Fibroblast of the aortic adventitia (primary cell): Measurements from ENCODE around the gene RBM28. TPM values are rescaled to one million over a fixed set of nuclear protein-coding genes. Genes with fewer than 3 reads are reported as not detected.

Experiments used
- DNase-seq: peaks from one replicate; pipeline ENCODE4 v3.0.0-alpha.2; 2010; ENCODE audit warnings: low read depth
- H3K4me3 ChIP-seq: 2 replicates; pipeline ENCODE4 v1.5.1; 2011; ENCODE audit warnings: low read depth, mild to moderate bottlenecking, control low read depth, low read length, moderate library complexity
- total RNA-seq: library from RNA; depleted of rRNA; stranded (reverse); fragments of >200 nt; gene quantifications from 2 replicates; pipeline ENCODE4 v1.2.3, GENCODE V29; 2012; ENCODE audit warnings: low replicate concordance
- TF ChIP-seq, protein P1 (sequence below): IDR thresholded peaks from 2 replicates; pipeline ENCODE4 v1.5.1; 2011; ENCODE audit warnings: mild to moderate bottlenecking, low read length, control low read depth, inconsistent platforms; ENCODE audit not compliant: insufficient read depth

The RBM28 gene, protein sequence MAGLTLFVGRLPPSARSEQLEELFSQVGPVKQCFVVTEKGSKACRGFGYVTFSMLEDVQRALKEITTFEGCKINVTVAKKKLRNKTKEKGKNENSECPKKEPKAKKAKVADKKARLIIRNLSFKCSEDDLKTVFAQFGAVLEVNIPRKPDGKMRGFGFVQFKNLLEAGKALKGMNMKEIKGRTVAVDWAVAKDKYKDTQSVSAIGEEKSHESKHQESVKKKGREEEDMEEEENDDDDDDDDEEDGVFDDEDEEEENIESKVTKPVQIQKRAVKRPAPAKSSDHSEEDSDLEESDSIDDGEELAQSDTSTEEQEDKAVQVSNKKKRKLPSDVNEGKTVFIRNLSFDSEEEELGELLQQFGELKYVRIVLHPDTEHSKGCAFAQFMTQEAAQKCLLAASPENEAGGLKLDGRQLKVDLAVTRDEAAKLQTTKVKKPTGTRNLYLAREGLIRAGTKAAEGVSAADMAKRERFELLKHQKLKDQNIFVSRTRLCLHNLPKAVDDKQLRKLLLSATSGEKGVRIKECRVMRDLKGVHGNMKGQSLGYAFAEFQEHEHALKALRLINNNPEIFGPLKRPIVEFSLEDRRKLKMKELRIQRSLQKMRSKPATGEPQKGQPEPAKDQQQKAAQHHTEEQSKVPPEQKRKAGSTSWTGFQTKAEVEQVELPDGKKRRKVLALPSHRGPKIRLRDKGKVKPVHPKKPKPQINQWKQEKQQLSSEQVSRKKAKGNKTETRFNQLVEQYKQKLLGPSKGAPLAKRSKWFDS
- 14.7 and 66.7 TPM in 2 replicates for total RNA-seq

DNA sequence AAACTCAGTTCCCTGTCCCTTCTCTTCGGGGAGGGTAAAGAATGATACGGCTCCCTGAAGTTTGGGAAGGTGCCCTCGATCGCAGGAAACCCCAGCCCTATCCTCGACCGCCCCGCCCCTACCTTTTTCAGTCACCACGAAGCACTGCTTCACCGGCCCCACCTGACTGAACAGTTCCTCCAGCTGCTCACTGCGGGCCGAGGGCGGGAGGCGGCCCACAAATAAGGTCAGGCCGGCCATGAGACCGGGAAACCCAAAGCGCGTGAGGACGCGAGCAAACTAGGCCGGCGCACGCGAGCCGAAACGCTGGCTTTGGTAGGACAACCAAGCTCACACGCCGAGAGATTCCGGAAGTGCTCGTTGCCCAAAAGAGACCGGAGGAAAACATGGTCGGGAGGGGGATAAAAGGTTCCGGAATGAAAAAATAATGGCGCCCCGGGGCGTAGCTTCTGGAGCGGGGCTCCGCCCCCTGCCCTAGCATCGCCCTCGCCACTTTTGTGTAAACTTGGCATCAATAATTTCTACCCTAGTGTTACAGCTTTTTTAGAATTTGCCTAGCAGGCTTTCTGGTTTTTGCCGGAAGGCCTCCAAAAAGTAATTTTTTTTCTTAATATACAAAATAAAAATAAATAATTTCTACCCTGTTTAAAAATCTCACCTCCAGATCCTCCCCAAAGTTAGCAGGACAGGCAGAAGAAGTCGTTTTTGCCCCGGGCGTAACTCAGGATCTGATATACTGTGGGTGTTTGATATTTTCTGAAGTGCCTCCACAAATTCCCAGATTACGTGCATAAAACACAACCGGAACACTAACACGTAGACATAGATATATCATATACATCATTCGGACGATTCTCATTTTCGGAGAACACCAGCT, at the start of gene RBM28:
TSS of gene RBM28 (minus strand) at position 355 of the 877 bp plus-strand sequence. CDS start at position 240, 115 bp downstream.
- peak within 1 kb of the TSS; percentile 78 for H3K4me3 ChIP-seq
- DNase-seq = peak; percentile 93
- TF ChIP-seq, protein P1, sequence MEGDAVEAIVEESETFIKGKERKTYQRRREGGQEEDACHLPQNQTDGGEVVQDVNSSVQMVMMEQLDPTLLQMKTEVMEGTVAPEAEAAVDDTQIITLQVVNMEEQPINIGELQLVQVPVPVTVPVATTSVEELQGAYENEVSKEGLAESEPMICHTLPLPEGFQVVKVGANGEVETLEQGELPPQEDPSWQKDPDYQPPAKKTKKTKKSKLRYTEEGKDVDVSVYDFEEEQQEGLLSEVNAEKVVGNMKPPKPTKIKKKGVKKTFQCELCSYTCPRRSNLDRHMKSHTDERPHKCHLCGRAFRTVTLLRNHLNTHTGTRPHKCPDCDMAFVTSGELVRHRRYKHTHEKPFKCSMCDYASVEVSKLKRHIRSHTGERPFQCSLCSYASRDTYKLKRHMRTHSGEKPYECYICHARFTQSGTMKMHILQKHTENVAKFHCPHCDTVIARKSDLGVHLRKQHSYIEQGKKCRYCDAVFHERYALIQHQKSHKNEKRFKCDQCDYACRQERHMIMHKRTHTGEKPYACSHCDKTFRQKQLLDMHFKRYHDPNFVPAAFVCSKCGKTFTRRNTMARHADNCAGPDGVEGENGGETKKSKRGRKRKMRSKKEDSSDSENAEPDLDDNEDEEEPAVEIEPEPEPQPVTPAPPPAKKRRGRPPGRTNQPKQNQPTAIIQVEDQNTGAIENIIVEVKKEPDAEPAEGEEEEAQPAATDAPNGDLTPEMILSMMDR = no peak

DNA sequence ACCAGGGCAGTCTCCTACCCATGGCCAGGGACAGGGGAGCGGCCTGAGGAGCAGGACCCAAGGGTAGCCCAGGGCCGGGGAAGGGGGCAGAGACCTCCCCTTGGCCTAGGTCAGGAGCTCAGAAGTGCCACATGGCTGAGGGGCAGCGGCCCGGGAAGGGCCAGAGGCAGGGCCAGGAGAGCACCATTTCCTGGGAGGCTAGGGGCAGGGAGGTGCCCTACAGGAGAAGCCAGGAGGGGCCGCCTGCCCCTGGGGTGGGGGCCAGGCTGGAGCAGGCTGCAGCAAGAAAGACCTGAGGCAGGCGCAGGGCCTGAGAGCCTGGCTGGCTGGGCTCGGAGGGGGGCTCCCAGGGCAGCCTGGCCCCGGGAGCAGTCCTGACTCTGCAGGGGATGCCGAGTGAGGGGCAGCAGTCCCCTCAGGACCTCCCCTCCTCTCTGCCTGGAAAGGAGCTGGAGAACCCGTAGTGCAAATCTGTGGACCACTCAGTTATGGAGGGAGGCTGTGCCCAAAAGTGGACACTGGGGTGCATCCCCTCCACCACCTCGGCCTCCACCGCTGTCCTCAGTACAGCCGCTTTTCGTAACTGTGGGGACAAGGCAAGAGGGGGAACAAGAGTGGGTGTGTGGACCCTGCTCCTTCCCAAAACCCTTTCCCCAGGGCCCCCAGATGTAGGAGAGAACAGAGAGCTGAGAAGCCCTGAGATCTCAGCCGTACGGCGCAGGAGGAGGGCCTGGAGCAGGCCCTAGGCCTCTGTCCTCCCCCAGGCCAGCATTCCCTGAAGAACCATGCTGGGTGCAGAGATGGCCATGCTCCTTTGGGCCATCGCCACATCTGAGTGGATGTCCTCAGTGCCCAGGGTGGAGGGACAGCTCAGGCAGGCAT, 49.0 kb upstream of the RBM28 start:
- no peak for DNase-seq
- H3K4me3 ChIP-seq = no peak overlapping the region
- TF ChIP-seq, protein P1 = no peak

DNA sequence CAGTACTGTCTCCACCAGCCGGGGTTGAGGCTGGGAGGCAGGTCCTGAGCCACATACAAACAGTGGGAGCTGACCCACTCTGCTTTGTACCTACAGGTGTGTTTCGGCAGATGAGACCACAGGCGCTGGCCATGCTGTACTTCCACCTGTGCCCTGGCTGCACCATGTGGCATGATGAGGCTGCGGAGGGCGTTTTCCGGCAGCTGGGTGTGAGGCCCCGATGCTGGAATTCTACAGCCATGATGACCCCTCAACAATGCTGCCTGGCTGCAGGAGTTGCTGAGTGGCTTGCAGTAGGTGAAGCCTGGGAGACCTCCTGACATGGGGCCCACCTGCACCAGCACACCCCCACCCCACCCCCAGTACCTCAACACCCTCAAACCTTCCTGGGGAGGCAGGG, 48.1 kb upstream of the RBM28 start:
- H3K4me3 ChIP-seq = no peak overlapping the region
- no peak for DNase-seq
- TF ChIP-seq, protein P1 = no peak

DNA sequence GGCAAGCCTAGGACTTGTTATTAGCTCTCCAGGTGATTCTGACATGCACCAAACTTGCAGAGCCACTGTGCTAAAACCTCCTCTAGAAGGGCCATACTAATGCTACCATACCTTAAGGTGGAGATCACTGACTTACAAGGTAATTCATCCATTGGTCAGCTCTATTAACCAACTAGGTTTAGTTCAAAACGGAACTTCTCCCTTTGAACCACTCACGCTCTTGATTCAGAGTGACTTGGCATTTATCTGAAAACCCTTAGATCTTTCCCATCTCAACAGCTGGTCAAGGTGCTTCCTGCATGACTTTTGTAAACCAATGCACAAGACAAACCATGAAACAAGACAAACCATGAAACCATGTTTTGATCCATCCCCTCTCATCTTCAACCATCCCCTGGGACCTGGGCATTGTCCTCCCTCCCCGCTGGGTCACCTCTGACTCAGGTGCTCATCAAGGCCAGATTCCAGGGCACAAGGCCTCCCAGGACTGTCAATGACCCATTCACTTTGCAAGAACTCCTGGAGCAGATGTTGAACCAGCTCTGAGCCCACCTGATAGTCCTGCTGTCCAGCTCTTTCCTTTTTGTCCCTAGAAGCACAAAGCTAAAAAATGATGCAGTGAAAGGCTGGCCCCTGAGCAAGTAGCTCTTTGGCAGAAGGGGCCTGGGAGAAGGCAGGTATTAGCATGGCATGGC, 47.3 kb upstream of the RBM28 start:
- no peak for DNase-seq
- TF ChIP-seq, protein P1 = no peak
- H3K4me3 ChIP-seq = no peak overlapping the region

DNA sequence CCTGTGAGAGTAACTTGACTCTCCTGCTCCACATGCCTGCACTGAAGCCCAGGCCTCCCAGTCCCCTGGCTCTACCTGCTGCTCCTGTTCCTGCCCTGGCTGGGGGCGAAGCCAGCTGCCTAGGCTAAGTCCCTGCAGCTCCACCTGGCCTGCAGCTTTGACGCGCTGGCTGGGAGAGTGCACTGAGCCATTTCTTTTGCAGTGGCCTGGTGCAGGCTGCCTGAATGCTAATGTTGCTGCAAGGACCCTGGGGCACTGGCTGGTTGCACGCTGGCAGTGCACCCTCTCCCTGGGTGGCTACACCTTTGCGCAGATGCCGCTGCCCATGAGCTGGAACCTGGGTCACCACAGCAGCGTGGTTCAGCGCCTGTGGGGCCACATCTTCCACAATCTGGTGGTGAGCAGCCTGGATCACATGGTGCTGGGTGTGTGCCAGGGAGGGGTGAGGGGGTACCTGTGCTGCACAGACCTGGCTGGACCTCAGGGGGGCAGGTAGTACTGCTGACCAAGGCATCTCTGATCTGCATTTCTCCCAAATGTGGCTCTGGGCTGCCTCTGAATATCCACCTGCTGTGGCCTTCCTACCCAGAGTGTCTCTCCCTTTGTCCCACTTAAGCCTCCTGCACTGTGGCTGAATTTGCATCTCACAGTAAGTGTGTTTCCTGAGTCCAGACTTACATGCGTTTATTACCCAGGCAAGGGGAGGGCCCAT, 46.1 kb upstream of the RBM28 start:
- no peak for DNase-seq
- TF ChIP-seq, protein P1 = no peak
- no peak overlapping the region for H3K4me3 ChIP-seq
